NK-92 (cell line): ENCODE results near the gene OGFOD1.
"Not testable (repeated sequence)": the region's sequence is repeated elsewhere in the genome, so short reads cannot be mapped to it uniquely, and the experiment has no call there.

ENCODE experiments used
- DNase-seq: peaks from one replicate; lab custom pipeline; 2025; ENCODE audit not compliant: unreplicated experiment; lab: John Stamatoyannopoulos, UW

The OGFOD1 gene

DNA sequence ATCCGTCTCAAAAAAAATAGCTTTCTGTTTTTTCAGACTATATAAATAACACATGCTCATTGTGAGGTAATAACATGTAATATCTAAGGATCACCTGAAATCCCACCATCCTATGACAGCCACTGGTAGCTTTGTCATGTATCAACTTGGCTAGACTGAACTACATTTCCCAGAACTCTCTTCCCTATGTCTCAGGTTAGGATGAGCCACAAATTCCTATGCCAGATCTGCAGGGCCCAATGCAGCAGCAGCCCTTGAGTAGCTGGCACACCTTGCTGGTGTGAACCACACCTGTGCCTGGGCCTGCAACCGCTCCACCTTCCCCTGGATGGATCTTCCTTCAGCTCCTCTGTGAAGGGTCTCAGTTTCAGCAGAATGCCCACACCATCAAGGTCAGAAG lies 28.1 kb downstream of the OGFOD1 start:
- no peak for DNase-seq

DNA sequence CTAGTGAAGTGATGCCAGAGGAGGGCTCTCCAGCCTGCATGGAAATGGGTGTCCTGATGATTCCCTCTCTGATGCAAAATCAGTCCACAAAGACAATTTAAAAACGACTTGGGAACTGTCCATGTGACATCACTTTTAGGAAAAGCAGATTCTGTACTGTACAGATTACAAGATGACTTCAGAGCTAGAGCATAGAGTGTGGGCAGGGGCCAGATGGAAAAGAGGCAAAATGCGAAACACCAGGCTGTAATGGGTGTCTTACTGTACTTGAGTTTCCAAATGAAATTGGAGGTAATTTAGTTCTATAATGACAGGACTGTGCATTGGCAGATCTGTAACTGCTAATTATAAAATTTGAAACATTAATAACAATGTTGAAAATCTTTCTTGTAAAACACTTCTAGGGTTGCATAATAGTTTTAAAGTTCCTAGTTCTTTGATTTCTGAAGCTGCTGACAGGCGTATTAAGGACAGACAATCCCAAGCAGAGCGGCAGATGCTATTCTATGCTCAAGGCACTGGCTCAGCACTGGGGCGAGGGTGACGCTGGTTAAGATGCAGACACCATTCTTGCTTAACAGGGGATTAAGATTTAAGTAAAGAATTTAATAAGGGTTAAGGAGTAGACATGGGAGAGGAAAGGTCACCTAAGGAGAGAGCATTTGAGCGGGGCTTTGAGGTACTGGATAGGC lies 29.6 kb downstream of the OGFOD1 start:
- DNase-seq: no peak

DNA sequence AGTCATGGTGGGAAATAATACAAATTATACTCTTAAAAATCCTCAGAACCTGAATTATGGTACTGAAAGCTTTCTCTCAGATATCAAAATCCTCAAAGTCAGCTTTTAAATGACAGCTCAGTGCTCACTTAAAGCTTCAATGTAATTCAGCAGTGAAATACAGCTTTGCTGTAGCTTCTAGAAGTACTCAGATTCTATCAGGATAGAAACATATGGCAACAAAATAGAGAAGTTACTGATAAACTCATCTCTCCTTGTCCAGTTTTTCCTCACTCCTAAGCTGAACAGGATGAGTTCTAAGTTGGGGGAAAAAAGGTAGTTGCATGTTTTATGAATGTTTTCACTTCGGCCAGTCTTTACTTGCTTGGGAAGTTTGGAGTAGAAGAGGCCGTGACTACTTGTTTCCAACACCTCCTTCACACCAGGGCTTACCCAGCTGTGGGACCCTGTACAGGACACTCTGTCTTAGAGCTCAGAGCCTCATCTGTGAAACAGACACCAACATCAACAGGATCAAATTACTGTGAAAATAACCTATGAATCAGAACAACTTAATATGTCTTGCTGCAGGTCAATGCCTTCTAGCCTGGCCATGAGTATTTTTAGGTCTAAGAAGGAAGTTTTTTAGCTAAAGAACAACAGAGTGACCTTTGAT lies 30.2 kb downstream of the OGFOD1 start:
- no peak for DNase-seq

DNA sequence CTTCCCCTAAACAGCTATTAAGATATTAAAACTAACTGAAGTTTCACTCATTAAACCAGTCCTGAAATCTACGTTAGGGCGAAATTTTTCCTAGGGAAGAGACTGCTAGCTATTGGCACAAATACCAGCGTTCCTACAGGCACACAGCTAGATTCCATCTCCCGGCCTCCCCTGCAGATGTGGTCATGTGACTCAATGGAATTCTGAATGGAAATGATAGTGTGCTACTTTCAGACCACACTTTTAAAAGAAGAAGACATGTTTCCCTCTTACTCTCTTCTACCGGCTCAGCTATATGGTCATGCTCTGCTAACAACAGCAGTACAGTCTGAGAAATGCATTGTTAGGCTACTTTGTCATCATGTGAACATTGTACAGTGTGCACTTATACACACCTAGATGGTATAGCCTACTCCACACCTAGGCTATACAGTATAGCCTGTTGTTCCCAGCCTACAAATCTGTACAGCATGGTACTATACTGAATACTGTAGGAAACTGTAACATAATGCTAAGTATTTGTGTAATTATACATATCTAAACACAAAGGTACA lies 31.4 kb downstream of the OGFOD1 start:
- DNase-seq: no peak

DNA sequence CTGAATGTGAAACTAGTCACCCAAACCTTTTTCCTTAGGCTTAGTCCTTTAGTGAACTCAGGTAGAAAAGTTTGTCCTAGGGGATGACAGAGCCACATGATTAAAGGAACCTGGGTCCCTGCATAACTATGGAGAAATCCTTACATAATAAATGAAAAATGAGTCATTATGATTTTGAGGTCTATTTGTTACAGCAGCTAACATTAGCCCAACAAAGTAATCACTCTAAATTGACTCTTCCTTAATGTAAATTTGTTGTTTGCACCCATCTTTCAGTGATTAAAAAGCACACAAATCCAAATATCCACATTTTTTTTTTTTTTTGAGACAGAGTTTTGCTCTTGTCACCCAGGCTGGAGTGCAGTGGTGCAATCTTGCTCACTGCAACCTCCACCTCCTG lies 32.0 kb downstream of the OGFOD1 start:
- DNase-seq: no peak

DNA sequence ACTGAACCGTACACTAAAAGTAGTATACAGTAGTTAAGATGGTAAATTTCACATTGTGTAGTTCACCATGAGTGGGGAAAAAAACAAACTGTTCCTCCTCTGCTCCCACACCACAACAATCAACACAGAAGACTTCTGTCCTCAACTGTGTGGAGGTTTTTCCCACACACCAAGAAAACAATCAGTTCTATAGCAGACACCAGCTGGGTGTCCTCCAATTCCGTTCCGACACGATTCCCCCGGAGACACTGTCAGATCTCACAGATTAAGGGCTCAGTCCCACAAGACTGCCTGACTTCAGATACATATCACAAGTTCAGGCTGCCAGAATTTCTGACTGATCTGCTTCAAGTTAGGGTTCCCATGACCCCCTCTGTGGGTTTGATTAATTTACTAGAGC lies 36.7 kb downstream of the OGFOD1 start:
- no peak for DNase-seq

DNA sequence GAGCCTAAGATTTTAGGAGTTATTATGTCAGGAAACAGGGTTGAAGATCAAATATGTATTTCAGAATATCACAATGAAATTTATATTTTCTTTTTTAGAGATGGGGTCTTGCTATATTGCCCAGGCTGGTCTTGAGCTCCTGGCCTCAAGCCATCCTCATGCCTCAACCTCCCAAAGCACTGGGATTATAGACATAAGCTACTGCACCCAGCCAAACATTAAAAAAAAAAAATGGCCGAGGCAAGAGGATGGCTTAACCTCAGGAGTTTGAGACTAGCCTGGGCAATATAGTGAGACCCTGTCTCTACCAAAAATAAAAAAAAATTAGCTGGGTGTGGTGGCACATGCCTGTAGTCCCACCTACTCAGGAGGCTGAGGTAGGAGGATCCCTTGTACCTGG lies 37.5 kb downstream of the OGFOD1 start:
- DNase-seq: not testable (repeated sequence)

DNA sequence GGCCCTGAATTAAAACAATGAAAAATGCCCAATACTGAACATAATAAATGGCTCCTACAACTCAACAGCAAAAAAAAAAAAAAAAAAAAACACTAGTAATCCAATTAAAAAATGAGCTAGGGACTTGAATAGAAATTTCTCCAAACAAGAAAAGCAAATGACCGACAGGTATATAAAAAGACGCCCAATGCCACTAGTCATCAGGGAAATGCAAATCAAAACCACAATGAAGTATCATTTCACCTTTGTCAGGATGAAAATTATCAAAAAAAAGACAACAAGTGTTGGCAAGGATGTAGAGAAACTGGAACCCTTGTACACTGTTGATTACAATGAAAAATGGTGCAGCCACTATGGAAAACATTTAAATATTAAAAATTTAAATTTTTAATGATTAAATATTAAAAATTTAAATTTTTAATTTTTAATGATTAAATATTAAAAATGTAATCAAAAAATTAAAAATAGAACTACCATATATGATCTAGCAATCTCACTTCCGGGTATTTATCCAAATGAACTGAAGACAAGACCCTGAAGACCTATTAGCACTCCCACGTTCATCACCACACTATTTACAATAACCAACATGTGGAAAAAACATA lies 40.4 kb downstream of the OGFOD1 start:
- DNase-seq: no peak

DNA sequence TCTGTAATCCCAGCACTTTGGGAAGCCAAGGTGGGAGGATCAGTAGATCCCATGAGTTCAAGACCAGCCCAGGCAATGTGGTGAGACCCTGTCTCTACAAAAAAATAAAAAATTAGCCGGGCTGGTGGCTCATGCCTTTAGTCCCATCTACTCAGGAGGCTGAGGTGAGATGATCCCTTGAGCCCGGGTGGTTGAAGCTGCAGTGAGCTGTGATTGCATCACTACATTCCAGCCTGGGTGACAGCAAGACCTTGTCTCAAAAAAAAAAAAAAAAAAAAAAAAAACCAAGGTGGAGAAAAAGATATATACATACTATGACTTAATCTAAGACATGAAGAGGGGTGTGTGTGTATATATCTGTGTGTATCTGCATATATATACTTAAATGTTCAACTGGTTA lies 41.8 kb downstream of the OGFOD1 start:
- DNase-seq: no peak

DNA sequence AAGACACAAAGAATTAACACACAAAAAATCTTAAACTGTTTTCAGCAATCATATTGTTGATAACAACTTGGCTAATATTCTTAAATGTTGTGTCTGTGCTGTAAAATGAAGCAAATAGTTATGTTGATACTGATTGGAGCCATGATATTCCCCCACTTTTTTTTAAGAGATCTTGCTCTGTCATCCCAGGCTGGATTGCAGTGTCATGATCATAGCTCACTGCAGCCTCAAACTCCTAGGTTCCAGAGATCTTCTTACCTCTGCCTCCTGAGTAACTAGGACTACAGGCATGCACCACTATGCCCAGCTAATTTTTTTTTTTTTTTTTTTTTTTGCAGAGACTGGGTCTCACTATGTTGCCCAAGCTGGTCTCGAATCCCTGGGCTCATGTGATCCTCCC lies 42.5 kb downstream of the OGFOD1 start:
- DNase-seq: no peak

DNA sequence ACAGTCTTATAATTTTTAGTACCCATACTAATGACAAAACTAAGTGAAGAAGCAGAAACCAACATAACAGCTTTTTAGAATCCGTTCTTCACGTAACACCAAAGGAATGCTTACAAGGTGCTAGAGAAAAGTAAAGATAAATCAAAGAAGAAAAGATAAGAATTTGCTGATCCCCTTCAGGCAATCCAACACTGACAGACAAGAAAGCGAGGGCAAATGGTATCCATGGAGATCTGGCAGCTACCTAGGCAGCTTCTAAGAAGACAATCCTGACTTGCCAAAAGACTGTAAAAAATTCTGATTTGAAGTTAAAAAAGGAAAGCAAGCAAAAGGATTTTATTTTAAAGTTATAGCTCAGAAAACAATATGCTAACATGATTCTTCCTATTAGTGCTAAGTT lies 53.8 kb downstream of the OGFOD1 start:
- DNase-seq: no peak

DNA sequence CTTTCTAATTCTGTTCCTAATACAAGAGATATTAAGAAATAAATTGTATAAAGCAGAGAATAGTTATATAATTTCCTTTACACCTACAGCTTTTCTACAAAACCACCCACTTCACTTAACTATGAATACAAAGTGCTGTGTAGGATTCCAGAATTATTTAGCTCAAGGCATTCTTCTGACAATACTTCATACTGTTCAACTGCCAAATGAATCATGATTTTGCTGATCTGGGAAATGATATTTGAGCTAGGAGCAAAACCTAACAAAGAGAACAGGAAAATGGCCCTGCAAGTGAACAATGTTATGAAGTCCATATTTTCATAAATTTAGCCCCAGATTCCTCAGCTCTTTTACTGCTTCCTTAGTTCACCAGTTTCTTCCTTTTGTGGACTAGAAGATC lies 55.6 kb downstream of the OGFOD1 start:
- DNase-seq: no peak

DNA sequence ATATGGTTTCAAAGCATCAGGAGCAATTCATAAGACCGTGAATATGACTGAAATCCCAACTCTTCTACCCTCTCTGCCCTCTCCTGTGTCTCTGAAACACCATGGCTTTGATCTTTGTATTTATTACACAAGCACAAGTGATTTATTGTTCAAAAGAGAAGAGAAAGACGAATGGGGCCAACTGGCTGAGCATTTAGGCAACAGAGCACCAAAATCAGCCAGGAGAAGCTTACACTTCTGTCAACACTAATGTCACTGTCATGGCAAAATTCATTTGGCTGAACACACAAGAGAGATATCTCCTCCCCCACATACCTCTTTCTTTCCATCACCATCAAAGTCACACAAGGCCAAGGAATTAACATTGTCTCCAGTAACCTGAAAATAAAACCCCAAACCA lies 59.2 kb downstream of the OGFOD1 start:
- DNase-seq: no peak

DNA sequence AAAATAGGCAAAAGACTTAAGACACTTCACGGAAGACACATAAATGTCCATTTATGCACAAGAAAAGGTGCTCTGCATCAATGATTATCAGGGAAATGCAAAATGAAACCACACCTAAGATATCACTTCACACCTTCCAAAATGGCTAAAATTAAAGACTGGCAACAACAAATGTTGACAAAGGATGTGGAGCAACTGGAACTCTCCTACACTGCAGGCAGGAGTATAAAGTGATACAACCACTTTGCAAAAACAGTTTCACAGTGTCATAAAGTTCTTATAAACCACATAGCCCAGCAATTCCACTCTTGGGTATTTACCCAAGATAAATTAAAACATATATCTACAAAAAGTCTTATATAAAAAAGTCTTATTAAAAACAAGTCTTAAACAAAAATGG lies 60.7 kb downstream of the OGFOD1 start:
- DNase-seq: no peak

DNA sequence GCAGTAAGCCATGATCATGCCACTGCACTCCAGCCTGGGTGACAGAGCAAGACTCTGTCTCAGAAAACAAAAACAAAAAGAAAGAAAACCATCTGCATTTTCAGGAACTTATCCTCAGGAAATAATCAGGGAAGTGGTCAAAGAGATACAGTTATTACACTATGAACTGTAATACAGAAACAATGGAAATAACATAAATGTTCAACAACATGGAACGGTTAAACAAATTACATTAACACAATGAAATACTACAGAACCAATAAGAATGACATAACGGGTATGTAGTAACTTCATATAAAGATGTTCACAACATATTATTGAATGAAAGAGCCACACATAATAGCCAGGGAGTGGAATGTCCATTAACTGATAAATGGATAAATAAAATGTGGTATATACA lies 61.7 kb downstream of the OGFOD1 start:
- DNase-seq: no peak

DNA sequence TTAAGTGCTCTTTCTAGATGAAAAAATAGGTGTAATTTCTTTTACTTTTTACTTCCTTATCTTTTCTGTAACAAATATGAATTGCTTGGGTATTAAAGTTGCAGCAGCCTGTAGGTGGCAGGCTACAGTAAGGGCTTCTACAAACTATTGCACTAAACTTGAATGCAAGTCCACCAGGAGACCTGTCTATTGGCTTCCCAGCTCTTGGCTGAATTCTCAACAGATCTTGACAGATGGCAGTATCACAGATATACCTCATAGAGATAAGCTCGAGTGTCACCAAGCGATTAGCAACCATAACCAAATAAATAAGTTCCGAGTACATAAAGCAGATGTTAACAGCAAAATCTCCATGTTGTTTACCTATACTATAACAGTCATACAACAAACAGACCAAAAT lies 62.6 kb downstream of the OGFOD1 start:
- no peak for DNase-seq

DNA sequence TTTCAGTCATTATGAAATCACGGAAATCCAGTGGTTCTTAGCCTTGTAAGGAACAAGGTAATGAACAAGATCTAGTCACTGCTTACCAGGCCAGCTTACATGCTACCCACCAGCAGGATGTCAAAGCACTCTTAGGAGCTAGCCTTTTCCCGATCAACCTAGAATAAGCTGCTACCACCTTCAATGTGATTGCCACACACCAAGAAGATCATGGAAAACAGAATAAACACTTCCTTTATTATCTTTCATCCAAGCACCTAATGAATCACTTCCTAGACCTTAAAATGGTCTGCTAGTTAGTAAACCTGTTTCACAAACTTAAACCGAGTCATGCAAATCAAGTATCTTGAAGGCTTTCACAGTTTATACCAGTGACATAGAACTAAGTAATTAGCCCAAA lies 63.5 kb downstream of the OGFOD1 start:
- DNase-seq: no peak

DNA sequence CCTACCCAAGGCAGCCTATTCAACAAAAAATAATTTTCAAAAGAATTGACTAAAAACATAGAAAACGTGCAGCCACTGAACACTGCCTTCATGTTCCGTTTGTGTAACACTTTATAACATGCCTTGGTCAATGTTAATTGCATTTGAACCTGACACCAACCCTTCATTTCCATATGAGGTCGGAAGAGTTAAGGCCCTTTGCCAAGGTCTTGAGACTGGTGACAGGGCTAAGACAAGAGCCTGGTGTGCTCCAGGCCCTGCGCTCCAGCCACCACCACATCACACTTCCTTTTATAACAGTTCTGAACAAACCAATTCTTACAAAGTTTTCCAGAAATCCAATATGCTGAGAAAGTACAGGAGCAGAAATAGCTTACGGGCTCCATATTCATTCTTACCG lies 64.3 kb downstream of the OGFOD1 start:
- no peak for DNase-seq

DNA sequence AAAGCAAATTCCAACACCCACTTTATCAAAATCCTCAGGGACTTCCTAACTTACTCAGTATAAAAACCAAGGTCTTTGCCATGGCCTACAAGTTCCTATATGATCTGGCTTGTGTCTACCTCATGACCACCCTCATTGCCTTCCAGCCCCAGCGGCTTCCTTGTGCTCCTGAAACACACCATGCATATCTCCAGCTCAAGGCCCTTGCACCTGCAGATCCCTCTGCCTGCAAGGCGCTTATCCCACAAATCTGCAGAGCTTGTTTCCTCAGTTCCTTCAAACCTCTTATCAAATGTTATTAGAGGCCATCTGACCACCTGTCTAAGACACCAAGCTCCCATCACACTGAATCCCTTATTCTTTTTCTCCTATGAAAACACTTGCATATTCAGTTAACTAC lies 65.9 kb downstream of the OGFOD1 start:
- DNase-seq: no peak

DNA sequence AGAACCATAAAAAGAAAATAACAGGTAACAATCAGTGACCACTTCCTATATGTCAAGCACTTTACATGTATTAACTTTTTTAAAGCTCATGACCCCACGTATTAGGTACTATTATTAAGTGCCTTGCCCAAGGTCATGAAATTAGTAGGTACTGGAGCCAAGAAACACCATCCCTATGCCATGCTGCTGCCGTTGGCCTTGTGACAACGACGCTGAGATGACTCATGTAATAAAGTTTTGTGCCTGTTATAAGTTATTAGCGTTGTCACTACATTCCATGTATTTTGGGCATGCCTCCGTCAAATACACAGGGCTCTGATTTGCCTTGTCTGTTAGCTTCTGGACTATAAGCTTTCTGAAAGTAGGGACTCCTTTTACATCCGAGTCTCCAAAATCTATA lies 67.1 kb downstream of the OGFOD1 start:
- DNase-seq: no peak

DNA sequence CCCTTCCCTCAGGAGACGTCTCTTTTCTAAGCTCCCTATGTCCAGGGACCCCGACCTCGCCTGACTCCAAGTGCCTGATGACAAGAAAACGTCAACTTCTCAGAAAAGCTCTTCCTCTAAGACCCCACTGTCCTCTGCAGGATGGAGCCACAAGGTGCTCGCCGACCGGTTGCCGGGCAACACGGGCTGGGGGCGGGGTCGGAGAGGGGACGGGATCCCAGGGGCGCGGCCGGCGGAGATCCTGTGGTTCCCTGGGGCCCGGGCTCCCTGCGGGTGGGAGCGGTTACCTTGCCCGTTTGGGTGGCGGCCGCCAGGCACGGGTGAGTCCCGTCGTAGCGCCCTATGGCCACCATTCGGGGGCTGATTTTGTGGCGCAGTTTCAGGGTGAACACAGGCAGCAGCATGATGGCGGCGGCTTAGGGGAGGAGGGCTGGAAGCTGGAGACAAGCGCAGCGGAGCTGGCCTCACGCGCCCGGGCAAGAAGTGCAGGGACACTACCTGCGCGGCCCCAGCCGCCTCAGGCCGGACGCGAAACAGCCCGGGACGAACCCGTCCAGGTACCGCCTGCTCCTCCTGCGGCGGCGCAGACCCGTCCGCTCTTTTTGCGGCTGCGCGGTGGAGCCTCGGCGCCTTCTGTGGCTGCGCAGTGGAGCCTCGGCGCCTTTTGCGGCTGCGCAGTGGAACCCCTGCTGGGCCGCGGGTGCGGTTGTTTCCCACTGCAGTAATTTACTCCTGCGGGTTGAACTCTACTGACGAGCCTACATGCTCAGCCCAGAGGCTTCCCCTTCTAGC lies 68.3 kb downstream of the OGFOD1 start, which contains the start of gene BBS2:
TSS of gene BBS2 (minus strand) at position 566 of the 792 bp plus-strand sequence. CDS start at position 404, 162 bp downstream.
- DNase-seq: peak; percentile 33

DNA sequence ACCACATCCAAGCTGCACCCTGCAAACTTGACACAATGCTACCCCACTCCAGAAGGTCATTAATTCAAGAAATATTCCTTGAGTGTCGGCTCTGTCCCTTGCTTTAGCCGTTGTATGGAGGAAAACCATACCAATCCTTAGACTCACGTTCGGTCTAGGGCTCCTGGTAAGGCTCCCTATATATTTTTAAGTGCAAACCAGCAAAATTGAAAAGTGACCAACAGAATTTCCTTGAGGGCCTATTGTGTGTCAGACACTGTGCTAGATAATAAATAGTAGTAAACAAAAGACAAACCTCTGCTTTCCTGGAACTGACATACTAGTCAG lies 68.9 kb downstream of the OGFOD1 start:
- no peak for DNase-seq
